HG03066 (cell line): ENCODE measurements around the gene ZNF226.
"Not testable (repeated sequence)": the region's sequence is repeated elsewhere in the genome, so short reads cannot be mapped to it uniquely, and the experiment has no call there.

ENCODE experiments used
- ATAC-seq: cut with Tn5 transposase; IDR thresholded peaks from one replicate; pipeline ENCODE4 v1.9.1; 2021; ENCODE audit warnings: low read depth; ENCODE audit not compliant: unreplicated experiment

Gene ZNF226

DNA sequence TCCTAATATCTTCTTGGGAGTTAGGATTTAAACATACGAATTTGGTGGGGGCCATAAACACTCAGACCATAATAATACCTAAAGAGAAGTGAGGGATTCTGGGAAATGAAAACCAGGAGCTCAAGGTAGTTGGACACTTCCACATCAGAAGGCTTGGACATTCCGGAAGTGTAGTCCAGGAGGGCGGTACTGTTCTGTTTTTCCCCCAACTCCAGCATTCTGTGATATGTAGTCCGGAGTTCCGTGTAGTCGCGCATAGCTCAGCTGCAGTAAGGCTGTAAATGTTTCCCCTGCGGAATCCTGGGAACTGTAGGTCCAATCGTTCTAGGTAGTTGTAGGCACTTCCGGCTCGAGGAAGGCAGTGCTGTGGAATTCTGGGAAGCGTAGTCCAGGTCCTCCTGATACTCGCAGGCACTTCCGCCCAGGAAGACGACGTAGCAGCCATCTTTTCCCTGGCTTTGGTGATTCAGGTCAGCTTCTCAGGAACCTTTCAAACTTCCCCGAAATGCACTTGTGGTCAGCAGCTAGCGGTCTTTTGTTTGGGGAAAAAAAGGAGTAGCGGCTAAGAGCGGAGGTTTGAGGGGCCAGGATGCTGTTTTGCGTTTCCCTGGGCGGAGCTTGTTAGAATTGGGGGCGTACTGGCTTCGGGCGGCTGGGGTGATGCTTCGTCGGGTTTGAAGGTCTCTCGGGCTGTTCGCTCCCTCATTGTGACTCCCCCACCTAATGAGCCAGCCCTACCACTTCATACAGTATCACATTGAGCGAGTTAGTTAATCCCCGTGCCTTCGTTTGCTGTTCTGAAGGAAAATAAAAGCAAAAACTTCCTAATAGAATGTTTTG, at the start of gene ZNF226:
TSS of gene ZNF226 (plus strand) at position 428 of the 840 bp plus-strand sequence. CDS start 4,981 bp downstream, outside the sequence.
- ATAC-seq: peak; percentile 87

DNA sequence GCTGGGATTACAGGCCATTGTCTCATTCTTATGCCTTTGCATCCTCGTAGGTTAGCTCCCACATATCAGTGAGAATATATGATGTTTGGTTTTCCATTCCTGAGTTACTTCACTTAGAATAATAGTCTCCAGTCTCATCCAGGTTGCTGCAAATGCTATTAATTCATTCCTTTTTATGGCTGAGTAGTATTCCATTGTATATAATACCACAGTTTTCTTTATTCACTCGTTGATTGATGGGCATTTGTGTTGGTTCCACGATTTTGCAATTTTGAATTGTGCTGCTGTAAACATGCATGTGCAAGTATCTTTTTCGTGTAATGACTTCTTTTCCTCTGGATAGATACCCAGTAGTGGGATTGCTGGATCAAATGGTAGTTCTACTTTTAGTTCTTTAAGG, 43.7 kb upstream of the ZNF226 start:
- ATAC-seq: not testable (repeated sequence)

DNA sequence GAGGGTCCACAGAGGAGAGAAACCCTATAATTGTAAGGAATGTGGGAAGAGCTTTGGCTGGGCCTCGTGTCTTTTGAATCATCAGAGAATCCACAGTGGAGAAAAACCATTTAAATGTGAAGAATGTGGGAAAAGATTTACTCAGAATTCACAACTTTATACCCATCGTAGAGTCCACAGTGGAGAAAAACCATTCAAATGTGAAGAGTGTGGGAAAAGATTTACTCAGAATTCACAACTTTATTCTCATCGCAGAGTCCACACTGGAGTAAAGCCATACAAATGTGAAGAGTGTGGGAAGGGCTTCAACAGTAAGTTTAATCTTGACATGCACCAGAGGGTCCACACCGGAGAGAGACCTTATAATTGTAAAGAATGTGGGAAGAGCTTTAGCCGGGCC, 32.9 kb upstream of the ZNF226 start:
- ATAC-seq: no peak

DNA sequence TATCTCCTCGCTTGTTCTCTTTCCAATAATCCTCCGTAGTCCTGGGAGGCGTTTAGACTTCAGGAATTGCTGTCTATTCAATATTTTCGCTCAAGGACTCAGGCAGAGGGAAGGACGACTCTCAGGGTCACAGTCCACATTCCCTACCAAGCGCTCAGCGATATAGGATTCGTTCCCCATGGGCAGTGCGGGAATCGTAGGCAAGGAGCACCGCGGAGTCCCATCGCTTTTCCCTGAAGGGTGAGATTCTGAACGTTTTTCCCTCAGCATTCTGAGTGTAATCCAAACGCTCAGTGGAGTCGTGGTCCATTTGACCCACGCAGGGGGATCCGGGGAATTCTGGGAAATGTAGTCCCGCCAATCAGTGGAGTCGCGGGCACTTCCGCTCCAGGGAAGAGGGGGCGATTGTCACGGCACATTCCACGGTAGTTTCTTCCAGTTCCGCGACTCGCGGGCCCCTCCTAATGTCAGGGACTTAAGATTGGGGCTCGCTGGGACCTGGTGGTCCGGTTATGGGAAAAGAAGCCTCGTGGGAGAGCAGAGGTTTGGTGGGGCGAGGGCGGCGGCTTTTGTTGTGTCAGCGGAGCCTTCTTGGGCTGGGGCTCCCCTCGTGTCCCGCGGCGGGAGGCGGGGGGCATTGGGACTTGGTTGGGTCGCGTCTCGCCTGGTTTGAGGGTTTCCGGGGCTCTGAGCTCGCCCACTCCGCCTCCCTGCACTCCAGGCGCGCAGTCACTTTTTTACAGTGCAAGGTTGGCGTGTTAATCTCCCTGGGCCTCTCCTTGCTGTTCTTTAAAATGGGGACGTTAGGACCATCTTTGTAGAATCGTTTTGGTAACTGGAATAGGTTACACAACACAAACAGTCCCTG, 23.5 kb upstream of the ZNF226 start, which contains the start of gene ZNF234:
TSS of gene ZNF234 (plus strand) at position 364 of the 868 bp plus-strand sequence. CDS start 3,079 bp downstream, outside the sequence.
- peak; percentile 89 for ATAC-seq

DNA sequence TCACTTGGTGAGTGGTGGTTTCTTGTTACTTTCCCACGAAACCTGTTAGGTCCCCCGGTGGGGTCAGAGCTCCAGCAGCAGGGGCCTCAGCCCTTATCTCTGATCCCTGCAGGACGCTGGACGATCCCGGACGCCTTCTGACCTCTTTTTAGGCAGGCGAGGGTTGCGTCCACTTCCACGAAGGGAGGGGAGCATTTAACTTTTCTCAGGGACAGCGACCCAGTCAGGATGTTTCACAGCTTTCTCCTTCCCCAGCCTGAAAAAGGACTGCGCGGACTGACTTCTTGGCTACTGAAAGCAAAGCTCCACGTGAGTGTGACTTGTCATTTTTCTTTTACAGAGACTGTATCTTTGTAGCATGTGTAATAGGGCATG, 22.9 kb upstream of the ZNF226 start:
- ATAC-seq: no peak

DNA sequence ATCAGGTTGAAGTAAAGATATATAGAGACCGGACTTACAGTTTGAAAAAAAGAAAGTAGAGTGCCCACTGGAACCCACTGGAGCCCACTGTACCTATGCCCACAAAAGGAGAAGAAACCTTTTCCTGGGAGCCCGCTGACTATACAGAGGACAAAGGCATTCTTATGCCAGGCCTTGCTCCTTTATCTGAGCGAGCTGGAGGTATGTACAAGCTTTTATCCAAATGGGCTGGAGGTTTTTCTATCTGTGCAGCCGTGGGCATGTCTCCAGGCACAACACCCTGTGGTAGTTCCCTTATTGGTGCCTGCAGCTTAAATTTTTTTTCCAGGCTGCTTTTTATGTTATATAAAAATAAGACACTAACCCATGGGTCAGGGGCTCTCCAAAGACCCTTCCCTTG, 15.1 kb upstream of the ZNF226 start:
- no peak for ATAC-seq

DNA sequence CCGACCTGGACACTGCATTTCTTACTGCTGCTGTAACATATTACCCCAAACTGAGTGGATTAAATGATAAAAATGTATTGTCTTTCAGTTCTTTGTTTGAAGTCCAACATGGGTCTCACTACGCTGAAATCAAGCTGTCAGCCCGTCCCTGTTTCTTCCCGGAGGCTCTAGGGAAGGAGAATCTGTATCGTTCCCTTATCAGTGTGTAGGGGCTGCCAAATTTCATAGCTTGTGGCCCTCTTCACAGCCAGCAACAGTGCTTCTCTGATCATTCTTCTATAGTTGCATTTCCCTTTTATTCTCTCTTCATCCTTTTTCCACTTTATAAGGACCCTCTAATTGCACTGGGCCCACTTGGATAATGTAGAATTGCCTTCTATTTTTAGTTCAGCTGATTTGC, 13.4 kb upstream of the ZNF226 start:
- no peak for ATAC-seq

DNA sequence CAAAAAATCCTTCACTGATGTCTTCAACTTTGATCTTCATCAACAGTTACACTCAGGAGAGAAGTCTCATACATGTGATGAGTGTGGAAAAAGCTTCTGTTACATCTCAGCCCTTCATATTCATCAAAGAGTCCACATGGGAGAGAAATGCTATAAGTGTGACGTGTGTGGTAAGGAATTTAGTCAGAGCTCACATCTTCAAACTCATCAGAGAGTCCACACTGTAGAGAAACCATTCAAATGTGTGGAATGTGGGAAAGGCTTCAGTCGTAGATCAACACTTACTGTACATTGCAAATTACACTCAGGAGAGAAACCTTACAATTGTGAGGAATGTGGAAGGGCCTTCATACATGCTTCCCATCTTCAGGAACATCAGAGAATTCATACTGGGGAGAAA, 8.4 kb upstream of the ZNF226 start:
- no peak for ATAC-seq

DNA sequence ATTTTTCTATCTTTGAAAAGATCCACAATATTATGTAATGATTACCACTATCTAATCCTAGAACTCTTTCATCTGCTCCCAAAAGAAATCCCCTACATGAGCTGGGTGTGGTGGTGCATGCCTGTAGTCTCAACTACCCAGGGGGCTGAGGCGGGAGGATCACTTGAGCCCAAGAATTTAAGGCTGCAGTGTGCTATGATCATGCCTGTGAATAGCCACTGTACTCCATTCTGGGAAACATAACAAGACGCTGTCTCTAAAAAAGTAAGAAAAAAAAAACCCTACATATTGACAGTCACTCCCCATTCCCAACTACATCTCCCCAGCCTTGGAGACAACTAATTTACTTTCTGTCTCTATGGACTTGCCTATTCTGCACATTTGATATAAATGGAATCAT, 1.1 kb upstream of the ZNF226 start:
- ATAC-seq: no peak

DNA sequence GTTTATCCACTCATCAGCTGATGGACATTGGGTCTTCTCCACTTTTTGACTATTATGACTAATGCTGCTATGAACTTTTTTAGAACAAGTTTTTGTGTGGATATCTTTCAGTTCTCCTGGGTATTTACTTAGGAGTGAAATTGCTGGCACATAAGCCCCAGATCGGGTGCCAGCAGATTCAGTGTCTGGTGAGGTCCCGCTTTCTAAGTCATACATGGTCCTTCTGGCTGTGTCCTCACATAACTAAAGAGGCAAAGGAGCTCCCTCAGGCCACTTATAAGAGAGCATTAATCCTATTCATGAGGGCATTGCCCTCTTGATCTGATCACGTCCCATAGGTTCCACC, 600 bp upstream of the ZNF226 start:
- no peak for ATAC-seq

DNA sequence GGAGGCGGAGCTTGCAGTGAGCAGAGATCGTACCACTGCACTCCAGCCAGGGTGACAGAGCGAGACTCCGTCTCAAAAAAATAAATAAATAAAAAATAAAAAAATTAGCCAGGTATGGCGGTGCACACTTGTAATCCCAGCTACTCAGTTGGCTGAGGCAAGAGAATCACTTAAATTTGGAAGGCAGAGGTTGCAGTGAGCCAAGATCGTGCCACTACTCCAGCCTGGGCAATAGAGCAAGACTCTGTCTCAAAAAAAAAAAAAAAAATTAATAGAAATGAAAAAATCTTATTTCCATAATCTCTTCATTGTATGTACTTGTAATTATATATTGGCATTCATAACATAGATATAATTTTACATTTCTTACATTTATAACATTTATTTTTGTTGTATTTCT, 5.8 kb downstream of the ZNF226 start:
- ATAC-seq: not testable (repeated sequence)

DNA sequence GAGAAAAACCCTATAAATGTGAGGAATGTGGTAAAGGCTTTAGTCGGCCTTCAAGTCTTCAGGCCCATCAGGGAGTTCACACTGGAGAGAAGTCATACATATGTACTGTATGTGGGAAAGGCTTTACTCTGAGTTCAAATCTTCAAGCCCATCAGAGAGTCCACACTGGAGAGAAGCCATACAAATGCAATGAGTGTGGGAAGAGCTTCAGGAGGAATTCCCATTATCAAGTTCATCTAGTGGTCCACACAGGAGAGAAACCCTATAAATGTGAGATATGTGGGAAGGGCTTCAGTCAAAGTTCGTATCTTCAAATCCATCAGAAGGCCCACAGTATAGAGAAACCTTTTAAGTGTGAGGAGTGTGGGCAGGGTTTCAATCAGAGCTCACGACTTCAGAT, 11.7 kb downstream of the ZNF226 start:
- ATAC-seq: no peak

DNA sequence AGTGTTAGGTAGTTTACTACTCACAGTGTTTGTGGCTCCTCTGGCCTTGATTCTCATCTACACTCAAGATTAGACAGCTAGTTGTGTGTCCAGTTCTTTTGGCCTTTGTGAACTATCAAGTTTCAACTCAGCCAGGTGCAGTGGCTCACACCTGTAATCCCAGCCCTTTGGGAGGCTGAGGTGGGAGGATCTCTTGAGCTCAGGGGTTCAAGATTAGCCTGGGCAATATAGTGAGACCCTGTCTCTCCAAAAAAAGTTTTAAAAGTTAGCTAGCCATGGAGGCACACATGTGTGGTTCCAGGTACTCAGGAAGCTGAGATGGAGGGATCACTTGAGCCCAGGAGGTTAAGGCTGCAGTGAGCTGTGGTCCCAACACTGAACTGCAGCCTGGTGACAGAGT, 16.1 kb downstream of the ZNF226 start:
- no peak for ATAC-seq

DNA sequence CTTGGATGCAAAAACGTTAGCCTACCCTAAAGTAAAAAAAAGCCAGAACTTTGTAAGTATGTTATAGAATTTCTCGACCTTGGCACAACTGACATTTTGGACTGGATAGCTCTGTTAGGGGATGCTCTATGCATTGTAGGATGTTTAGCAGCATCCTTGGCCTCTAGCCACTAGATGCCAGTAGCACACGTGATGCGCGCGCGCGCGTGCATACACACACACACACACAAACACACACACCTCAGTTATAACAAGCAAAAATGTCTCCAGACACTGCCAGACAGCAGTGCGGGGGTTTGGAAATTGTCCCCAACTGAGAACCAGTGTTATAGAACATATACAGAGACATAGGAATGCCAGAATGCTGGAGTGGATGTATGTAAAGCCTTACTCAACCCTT, 17.2 kb downstream of the ZNF226 start:
- no peak for ATAC-seq

DNA sequence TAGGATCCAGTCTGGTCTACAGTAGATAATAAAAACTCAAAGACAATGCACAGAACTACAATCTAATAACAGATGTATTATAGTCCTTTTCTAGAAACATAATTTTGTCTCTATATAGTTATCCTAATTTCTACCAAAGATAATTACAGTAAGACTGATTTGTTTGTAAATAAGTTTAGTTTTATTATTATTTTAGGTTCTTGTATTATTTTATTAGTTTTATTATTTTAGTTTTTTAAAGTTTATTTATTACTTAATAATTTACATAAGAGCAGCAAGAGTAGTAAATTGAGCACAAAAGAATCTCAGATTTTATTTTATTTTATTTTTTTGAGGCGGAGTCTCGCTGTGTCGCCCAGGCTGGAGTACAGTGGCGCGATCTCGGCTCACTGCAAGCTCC, 25.1 kb downstream of the ZNF226 start:
- ATAC-seq: no peak

DNA sequence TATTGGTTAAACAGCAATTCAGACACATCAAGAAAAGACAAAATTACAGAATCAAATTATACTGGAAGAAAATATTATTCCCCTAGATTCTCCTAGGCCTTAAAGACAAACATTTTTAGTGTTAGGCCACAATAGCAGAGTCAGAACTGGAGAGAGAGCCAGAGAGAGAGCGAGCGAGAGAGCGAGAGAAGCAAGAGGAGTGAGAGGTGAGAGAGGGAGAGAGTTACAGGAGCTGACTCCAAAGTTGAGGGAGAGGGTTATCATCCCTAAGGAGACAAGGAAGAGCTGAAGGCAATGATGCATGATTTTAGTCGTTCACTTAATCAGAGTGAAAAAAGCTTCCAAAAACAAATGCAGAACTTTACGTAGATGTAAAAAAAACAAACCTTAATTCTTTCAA, 27.2 kb downstream of the ZNF226 start:
- no peak for ATAC-seq

DNA sequence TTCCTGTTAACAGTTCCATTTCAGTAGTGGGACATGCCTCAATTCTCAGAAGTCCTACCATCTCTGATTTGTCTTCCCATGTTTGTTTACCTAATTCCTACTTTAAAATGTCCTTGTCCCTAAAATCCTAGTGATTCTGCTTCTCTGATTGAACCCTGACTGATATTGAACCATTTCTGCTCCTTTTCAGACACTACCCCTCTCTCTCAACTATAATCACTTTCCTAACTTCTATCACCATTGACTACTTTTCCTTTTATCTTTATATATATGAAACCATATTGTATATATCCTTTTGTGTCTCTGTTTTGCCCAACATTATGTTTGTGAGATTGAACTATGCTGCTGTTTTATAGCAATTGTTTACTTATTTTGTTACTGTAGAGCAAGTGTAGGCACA, 31.9 kb downstream of the ZNF226 start:
- no peak for ATAC-seq

DNA sequence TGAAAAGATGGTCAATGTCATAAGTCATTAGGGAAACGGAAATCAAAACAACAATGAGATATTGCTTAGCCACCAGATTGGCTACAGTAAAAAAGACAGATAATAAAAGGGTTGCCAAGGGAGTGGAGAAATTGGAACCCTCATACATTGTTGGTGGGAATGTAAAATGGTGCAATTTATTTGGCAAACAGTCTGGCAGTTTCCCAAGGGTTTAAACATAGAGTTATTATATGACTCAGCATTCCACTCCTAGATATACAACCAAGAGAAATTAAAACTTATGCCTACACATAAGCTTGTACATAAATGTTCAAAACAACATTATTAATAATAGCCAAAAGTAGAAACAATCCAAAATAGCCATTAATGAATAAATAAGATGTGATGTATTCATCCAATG, 37.6 kb downstream of the ZNF226 start:
- ATAC-seq: no peak

DNA sequence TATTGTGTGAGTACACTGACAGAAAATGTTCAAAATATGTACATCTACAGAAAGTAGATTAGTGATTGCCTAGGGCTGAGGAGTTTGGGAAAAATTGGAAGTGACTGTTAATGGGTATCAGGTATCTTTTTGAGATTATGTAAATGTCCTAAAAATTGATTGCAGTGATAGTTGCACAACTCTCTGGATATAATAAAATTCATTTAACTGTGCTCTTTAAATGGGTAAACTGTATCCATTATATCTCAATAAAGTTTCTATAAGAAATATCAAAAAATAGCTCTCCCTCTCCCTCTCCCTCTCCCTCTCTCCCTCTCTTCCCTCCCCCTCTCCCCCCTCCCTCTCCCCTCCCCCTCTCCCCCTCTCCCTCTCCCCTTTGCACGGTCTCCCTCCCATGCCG, 38.1 kb downstream of the ZNF226 start:
- ATAC-seq: no peak

DNA sequence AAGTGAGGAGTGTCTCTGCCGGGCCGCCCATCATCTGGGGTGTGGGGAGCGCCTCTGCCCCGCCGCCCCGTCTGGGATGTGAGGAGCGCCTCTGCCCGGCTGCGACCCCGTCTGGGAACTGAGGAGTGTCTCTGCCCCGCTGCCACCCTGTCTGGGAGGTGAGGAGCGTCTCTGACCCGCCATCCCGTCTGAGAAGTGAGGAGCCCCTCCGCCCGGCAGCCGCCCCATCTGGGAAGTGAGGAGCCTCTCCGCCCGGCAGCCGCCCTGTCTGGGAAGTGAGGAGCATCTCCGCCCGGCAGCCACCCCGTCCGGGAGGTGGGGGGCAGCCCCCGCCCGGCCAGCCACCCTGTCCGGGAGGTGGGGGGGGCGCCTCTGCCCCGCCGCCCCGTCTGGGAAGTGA, 39.0 kb downstream of the ZNF226 start:
- ATAC-seq: not testable (repeated sequence)

DNA sequence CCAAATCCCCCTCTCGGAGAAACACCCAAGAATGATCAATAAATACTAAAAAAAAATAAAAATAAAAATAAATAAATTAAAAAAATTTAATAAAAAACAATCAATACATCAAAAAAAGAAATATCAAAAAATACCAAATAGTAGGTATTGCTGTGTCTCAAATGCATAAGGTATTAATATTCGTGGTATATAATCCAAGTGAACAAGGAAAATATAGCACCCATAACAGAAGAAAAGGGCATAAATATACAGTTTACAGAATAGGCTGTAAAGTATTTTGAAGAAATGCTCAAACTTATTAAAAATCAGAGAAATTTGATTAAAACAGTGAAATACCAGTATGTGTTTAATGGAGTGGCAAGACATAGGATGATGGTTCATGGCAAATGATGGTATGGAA, 39.9 kb downstream of the ZNF226 start:
- ATAC-seq: no peak
